ENCODE data around the gene KANTR. TPM values are rescaled to one million over a fixed set of nuclear protein-coding genes. Genes with fewer than 3 reads are reported as not detected.

Gene KANTR
- total RNA-seq, 3 donors from 2014 or later, result 16.8 to 30.7 (median 29.8) TPM

DNA sequence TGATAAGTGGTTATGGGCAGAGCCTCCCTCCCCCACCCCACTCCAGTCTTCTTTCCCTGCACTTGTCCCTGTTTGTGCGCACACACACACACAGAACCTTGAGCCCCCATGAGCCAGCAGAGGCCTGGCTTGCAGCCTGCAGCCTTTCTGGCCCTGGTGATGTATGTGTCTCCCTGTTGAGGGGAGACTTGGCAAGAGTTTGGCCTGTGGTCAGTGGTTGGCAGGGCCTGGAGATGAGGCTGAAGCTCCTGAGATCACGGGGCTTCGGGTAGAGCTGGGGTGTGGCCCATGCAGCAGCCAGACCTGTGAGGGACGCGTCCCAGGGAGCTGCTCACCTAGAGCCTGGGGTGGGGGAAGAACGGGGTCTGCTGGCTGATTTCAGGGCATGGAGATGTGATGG, 43.1 kb upstream of the KANTR start:
- intact Hi-C loops (cut with DNase I; ENCODE audit: low total_unique reads), result no loop called here
- Histone ChIP-seq H3K9me3 (no peaks in the 10 kb centered on the region), H3K36me3 (no peaks in the 10 kb centered on the region), H3K4me3 (no peak overlapping the region), H3K27me3 (peaks cover 0 to 69% of the 10 kb centered on the region in 2 donors), H3K4me1 (no peaks in the 10 kb centered on the region), H3K27ac (no peak overlapping the region)
- TF ChIP-seq POLR2A (IDR thresholded peaks at IDR 0.05) (no peak), CTCF (IDR thresholded peaks at IDR 0.05) (no peak), POLR2AphosphoS5 (IDR thresholded peaks at IDR 0.05) (no peak)
- no peak for DNase-seq (ENCODE audit: low spot score in 2 of 2)

DNA sequence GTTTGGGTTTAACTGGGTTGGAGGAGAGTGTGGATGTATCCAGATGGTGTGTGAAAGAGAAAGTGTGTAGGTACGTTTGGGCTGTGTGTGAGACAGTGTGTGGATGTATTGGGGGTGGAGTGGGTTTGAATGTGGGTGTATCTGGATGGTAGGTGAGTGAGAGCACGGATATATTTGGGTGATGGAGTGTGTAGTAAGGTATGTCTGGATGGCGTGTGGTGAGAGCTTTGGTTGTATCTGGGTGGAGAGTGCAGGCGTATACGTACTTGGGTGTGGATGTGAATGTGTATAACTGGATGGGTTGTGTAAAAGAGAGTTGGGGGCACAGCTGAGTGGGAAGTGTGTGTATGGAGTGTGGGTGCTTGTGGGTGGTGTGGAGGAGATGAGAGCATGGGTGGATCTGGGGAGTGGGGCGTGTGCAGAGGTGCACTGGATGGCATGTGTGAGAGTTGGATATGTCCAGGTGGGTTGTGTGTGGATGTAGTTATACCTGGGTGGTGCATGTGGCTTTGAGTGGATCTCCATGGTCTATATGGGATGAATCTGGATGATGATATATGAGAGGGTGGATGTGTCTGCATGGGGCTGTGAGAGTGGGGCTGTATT, 38.6 kb upstream of the KANTR start:
- no peaks in the 10 kb centered on the region for H3K36me3 ChIP-seq
- no peak overlapping the region for H3K27ac ChIP-seq
- H3K4me1 ChIP-seq, result no peaks in the 10 kb centered on the region
- H3K9me3 ChIP-seq, result no peaks in the 10 kb centered on the region
- intact Hi-C loops (cut with DNase I; ENCODE audit: low total_unique reads), result no loop called here
- no peak for TF ChIP-seq POLR2A (IDR thresholded peaks at IDR 0.05)
- no peak for TF ChIP-seq CTCF (IDR thresholded peaks at IDR 0.05)
- TF ChIP-seq POLR2AphosphoS5 (IDR thresholded peaks at IDR 0.05), result no peak
- peaks cover 0 to 47% of the 10 kb centered on the region in 2 donors for H3K27me3 ChIP-seq
- no peak overlapping the region for H3K4me3 ChIP-seq
- DNase-seq (ENCODE audit: low spot score in 2 of 2), result no peak

DNA sequence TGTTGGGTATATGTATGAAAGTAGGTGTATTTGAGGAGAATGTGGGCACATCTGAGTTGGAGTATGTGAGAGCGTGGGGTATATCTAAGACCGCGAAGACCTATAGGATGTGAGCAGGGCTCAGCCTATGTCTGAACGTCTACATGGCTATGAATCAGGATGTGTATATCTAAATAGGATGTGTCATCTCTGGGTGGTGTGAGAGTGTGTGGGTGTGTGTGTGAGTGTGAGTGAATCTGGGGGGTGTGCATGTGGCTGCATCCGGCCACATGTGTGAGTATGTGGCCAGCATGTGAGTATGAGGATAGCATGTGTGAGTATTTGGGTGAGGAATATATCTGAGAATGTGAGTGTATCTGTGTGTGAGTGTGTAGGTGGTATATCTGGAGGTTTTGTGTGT, 37.6 kb upstream of the KANTR start:
- H3K27ac ChIP-seq, result no peak overlapping the region
- no peaks in the 10 kb centered on the region for H3K36me3 ChIP-seq
- no peaks in the 10 kb centered on the region for H3K9me3 ChIP-seq
- TF ChIP-seq POLR2A (IDR thresholded peaks at IDR 0.05) (no peak), POLR2AphosphoS5 (IDR thresholded peaks at IDR 0.05) (no peak), CTCF (IDR thresholded peaks at IDR 0.05) (no peak)
- no peak for DNase-seq (ENCODE audit: low spot score in 2 of 2)
- H3K4me1 ChIP-seq, result no peaks in the 10 kb centered on the region
- intact Hi-C loops (cut with DNase I; ENCODE audit: low total_unique reads), result no loop called here
- H3K4me3 ChIP-seq, result no peak overlapping the region
- H3K27me3 ChIP-seq, result peaks cover 0 to 38% of the 10 kb centered on the region in 2 donors

GRCh38 chrX:53065104-53065503, 28.8 kb upstream of the KANTR start:
- H3K36me3 ChIP-seq, result no peaks in the 10 kb centered on the region
- H3K4me3 ChIP-seq, result no peak overlapping the region
- no peaks in the 10 kb centered on the region for H3K9me3 ChIP-seq
- H3K27ac ChIP-seq, result no peak overlapping the region
- no peak for DNase-seq (ENCODE audit: low spot score in 2 of 2)
- no peaks in the 10 kb centered on the region for H3K4me1 ChIP-seq
- intact Hi-C loops (cut with DNase I; ENCODE audit: low total_unique reads), result no loop called here
- TF ChIP-seq CTCF (IDR thresholded peaks at IDR 0.05), result no peak
- no peak for TF ChIP-seq POLR2AphosphoS5 (IDR thresholded peaks at IDR 0.05)
- no peak for TF ChIP-seq POLR2A (IDR thresholded peaks at IDR 0.05)
- peaks cover 0 to 33% of the 10 kb centered on the region in 2 donors for H3K27me3 ChIP-seq

DNA sequence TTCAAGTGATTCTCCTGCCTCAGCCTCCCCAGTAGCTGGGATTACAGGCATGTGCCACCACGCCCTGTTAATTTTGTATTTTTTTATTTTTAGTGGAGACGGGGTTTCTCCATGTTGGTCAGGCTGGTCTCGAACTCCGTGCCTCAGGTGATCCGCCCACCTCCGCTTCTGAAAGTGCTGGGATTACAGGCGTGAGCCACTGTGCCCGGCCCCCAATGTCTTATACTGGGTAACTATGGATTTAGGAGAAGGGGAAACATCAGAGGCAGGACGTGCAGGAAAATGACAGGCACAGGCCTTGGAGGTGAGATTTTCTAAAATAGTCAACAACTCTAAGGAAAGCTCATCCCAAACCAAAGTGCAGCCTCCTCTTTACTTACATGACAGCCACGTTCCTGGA, 22.9 kb upstream of the KANTR start:
- Histone ChIP-seq H3K4me3 (no peak overlapping the region), H3K9me3 (no peaks in the 10 kb centered on the region), H3K36me3 (no peaks in the 10 kb centered on the region), H3K27ac (no peak overlapping the region), H3K27me3 (peaks cover 0 to 41% of the 10 kb centered on the region in 2 donors), H3K4me1 (no peaks in the 10 kb centered on the region)
- TF ChIP-seq POLR2A (IDR thresholded peaks at IDR 0.05) (no peak), POLR2AphosphoS5 (IDR thresholded peaks at IDR 0.05) (no peak), CTCF (IDR thresholded peaks at IDR 0.05) (no peak)
- DNase-seq (ENCODE audit: low spot score in 2 of 2), result no peak
- intact Hi-C loops (cut with DNase I; ENCODE audit: low total_unique reads), result loop anchor here (5.0 kb wide), 1 partner anchor 361 kb away; the partner anchor contains the start of gene HSD17B10
